HG03064 (cell line): ENCODE data around the gene NKAIN2.
"Not testable (repeated sequence)": the region's sequence is repeated elsewhere in the genome, so short reads cannot be mapped to it uniquely, and the experiment has no call there.

Experiments
- ATAC-seq: cut with Tn5 transposase; IDR thresholded peaks from one replicate; pipeline ENCODE4 v1.9.1; 2021; ENCODE audit warnings: low read depth; ENCODE audit not compliant: unreplicated experiment

The NKAIN2 gene

DNA sequence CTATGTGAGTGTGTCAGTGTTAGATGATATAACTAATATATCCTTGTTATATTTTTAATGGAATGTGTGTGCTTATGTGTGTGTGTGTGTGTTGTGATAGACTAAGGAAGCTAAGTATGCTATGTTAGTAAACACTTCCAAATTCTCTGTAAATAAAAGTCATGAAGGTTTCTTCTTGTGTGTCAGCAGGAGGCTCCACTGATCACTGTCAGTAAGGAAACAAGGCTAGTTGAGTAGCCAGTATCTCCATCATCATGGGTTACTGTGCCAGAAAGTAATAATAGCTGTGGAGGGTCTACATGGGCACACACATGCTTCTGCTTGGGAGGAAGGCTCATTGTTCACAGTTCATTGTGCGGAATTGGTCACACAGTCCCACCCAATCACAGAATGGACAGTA lies 855.8 kb downstream of the NKAIN2 start:
- no peak for ATAC-seq

DNA sequence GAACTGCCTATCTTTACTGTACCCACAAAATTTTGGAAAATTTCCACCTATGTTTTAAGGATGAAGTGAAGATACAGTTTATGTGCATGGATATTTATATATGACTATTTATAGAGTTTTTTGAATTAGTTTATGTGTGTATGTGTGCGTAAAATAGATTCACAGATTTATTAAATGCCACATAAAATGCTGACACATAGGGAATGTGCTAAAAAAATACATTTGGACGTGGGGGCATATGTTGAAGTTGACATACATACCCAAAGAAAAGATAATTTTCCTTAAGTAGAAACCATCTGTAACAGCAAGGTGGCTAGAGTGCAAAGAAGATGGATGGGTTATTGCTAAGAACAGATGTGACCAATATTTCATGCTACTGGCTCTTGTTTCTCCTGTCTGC lies 856.5 kb downstream of the NKAIN2 start:
- no peak for ATAC-seq

DNA sequence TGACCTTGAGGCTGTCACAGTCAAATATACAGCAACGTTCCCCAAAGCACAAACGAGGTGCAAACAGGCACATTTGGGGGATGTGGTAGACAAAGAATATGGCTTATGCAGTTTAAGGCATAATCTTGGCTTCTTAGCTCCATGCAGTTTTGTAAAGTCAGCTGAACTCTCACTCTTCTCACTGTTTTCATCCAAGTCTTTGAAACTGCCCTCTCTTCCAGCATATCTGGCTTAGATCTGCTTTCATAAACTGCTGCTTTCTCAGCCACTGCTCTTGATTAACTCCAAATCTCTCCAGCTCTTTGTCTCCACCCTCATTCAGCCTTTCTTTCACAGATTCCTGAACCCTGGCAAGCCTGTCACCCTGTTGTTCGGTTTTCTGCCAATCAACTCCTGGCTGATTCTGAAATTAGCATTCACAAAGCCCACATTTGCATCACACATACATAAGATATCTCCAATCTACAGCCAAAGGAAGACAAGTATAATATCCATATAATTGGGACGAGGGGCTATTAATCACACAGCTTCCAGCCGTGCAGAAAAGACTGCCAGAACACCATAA lies 857.5 kb downstream of the NKAIN2 start:
- ATAC-seq, result no peak

DNA sequence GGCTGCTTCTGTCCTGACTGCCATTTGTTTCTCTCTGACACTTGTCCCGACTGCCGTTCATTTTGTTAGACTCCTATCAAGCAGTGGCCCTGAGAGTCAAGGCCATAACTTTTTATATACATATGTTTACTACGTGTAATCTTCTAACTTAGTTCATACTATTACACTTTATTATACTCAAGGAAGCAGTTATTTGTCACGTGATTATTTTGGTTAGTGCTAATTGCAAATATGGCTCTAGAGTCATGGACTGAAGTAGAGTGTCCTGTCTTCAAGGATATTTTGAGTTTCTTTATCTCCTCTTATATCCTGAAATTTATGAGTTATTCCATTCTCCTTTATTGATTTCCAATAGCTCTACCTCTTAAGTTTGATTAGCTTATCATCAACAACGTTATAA lies 864.4 kb downstream of the NKAIN2 start:
- ATAC-seq, result no peak

DNA sequence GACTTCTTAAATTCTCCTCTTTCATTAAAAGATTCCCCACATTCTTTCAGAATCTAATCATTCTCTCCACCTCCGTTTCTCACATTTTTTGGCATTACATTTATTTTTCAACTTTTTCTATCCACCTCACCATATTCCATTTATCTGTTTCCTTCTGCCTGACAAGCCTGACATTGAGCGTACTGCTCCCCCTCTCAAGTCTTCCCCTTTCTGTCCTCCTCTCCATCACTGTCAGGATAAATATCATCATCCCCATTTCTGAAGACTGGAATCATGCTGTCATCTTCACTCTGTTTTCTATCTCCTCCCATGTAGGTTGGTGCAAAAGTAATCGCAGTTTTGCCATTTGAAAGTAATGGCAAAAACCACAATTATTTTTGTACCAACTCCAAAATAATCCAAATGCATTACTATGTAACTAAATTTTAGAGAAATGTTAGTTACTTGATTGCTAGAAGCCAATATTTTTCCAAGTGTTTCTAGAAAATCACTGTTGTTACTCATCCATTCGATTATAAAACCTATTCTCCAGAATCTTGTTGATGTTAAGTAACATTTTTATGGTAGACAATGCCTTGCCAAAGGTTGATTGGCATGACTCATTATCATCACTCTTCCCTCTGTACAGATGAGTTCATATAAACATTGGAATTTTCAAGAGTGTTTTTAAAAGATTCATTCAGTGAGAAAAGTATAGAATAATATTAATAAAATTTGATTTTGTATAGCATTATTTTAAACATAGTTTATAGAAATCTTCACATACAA lies 866.2 kb downstream of the NKAIN2 start:
- no peak for ATAC-seq

DNA sequence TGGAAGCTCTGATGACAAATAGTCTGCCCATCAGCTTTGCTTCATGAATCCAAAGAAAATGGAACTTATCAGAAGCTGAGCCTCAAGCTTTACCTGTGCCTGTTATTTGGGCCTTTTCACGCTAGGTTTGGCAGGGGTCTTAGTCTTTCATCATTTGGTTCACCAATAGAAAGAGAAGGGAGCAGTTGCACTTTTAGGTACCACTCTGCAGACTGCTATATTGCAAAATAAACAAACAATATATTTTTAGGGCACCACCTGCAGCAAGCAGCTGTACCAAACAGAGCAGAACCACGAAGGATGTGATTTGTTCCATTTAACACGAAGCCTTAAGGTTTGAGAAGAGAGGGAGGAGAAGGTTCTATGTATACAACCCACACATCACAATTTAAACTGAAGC lies 867.1 kb downstream of the NKAIN2 start:
- ATAC-seq, result no peak

DNA sequence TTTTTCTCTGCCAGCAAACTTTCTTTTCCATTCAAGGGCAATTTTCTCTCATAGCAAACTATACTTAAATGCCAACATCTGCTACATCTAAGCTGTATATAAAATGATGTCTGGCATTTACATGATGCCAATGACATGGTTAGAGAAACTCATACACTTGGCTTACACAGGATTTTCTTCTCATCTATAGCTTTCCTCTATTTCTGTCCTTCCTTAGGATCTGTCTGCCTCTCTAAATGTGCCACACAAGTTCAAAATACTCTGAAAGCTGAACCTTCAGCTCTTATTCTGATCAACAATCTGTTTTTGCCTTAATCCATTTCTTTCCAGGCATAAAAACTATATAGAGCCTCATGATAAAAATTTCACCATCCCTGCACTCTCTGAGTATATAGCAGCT lies 867.7 kb downstream of the NKAIN2 start:
- ATAC-seq, result no peak

DNA sequence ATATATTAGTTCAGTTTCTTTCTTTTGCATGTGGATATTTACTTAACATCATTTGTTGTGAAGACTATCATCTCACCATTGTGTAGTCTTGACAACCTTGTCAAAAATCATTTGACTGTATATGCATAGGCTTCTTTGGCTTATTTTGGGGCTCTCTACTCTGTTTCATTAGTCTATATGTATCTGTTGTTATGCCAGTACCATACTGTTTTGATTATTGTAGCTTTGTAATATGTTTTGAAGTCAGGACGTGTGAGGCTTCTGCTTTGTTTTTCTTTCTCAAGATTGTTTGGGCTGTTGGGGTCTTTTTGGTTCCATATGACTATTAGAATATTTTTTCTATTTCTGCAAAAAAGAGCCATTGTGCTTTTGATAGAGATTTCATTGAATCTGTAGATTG lies 870.4 kb downstream of the NKAIN2 start:
- no peak for ATAC-seq

DNA sequence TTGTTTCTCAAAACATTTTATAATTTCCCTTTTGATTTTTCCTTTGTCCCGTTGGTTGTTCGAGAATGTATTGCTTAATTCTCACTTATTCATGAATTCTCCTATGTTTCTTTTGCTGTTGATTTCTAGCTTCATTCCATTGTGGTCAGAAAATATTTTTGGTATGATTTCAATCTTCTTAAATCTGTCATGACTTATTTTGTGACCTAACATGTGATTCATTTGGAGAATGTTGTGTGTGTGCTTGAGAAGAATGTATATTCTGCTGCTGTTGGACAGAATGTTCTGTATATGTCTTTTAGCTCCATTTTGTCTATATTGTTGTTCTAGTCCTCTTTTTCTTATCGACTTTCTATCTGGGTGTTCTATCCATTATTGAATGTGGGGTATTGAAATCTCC lies 872.4 kb downstream of the NKAIN2 start:
- ATAC-seq, result no peak

DNA sequence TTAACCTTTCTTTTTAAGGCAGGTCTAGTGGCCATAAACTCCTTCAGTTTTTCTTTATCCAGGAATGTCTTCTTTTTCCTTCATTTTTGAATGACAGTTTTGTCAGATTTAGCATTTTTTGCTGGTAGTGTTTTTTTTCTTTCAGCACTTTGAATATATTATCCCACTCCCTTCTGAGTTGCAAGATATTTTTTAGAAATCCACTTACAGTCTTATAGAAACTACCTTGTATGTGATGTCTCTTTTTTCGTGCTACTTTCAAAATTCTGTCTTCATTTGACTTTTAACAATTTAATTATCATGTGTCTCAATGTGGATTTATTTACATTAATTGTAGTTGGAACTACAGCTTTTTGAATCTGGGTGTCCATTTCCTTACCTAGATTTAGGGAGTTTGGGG lies 874.2 kb downstream of the NKAIN2 start:
- no peak for ATAC-seq

DNA sequence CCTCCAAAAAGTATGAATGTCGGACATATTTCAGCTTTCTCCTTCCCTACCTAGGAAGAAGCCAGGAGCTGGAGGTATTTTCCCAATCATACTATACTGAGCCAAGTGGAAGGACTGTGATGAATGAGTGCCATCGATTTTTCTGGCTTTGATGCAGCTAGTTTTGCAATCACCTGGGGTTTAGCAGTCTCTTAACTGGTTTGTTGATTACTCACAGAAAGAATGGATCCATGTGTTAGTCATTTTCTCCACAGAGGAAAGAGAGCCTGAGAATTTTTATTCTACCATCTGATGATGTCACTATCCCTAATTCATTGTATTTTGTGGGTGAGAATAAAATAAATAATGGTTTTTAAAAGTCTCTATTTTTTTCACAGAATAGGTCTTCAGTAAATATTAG lies 875.7 kb downstream of the NKAIN2 start:
- ATAC-seq, result no peak

DNA sequence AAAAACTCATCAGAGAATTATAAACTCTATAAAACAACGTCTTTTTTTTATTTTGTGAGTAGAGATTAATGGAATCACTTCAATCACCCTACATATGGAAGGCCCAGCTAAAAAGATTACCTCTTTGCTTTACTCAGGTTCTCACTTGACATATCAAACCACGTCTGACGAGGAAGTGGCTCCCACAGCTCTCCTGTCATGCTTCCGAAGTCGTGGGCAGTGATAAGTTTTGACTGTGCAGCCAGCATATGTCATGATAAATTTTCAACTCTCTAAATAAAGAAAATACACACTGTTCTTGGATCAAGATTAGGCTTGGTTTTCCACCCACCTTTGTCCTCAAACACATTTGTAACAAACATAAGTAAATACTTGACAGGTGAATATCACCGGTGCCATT lies 879.1 kb downstream of the NKAIN2 start:
- ATAC-seq, result no peak

DNA sequence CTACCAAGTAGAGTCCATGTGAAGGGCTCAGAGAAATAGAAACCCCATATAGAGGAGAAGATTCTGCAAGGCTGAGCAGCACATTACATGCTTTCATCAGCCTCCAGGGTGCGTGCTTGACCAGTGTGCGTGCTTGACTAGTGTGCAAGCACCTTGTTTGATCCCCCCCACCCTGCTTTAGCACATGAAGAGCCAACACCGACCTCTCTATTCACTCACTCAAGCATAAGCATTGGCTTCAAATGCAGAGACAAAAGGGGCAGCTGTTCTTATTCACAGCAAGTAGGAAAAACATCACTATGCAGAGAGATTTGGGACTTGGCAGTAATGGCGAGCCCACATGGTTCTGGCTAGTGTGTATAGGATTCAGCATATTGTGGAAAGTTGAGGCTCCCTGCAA lies 879.8 kb downstream of the NKAIN2 start:
- ATAC-seq, result no peak

DNA sequence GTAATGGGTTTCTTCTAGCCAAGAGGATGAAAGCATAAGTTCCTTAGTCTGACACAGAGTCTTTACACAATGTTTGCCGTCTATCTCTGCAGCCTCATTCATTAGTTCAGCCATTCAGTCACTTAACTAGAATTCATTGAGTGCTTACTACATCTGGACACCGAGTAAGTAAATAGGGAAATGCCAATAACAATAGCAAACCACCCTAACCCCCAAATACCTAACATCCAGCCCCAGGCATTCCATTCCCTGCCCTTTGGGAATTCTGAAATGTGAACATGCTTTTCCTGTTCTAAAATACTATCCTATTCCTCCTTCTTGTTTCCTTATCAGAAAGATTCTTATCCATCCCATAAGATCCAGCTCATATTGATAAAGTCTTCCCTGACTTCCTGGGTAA lies 881.0 kb downstream of the NKAIN2 start:
- no peak for ATAC-seq

DNA sequence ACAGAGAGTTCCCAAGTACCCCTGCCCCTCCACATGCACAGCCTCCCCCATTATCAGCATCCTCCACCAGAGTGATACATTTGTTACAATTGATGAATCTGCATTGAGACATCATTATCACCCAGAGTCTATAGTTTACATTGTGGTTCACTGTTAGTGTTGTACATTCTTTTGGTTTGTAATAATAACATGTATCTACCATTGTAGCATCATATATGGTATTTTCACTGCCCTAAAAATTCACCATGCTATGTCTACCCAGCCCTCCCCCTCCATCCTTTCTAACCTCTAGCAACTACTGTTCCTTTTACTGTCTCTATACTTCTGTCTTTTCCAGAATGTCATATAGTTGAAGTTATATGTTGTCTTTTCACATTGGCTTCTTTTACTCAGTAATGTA lies 884.7 kb downstream of the NKAIN2 start:
- ATAC-seq, result no peak

DNA sequence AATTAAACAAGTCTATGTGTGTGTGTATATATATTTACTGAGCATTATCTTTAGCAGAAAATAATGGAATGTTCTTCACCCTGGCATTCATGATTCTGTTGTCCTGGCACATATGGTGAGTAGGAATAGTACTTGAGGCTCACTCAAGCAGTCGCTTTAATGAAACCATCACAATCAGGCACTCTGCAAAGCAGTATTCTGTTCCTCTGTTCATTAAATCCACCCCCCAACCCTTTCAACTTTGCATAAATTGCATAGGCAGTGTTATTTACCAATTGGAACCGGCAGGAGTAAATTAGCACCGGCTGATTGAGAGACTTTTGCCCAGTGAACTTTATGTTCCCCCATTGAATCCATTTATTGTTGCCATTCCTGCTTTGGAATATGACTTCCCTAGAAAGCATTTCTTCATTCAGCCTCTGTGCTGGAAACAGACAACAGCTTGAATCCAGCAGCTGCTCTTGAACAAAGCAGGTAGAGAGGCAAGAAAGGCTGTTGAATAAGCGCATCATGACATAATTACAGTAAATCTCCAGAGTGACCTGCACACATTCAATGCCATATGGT lies 890.6 kb downstream of the NKAIN2 start:
- ATAC-seq, result no peak

DNA sequence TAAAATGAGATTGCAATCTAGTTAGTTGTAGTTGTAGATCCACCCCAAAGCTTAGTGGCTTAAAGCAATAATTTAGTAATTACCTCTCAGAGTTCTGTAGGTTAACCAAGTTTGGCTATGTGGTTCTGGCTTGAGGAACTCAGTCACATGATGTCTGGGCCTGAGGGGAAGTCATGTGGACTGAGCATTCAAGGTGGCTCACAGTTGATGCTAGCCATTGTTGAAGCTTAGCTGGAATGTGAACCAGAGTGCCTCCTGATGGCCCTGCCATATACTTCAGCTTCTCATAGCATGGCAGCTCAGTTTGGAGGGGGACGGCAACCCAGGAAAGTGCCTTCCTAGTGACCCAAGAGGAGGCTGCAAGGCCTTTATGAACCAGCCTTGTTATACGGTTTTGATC lies 895.4 kb downstream of the NKAIN2 start:
- no peak for ATAC-seq

DNA sequence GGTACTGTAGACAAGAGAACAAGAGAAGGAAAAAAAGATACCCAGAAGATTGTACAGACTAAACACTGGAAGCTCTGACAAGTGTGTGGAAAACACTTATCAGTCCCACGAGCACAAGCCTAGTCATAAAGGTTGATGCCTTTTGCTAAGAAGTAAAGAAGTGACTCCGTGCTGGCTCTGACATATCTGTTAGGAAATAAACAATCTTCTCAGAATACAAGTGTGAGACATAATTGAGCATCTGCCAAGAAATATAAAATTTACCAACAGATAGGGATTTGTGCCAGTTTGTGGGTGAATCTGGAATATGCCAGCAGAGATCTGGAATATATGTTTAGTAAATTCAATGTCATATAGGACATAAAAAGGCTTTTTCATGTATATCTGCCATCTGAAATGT lies 899.9 kb downstream of the NKAIN2 start:
- ATAC-seq, result no peak

DNA sequence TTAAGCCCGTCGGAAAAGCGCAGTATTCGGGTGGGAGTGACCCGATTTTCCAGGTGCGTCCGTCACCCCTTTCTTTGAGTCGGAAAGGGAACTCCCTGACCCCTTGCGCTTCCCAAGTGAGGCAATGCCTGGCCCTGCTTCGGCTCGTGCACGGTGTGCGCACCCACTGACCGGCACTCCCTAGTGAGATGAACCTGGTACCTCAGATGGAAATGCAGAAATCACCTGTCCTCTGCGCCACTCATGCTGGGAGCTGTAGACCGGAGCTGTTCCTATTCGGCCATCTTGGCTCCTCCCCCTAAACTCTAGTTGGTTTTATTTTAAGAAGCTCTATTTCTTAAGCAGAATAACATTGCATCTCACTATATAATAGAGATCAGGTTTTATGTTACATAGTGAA lies 908.9 kb downstream of the NKAIN2 start:
- not testable (repeated sequence) for ATAC-seq

DNA sequence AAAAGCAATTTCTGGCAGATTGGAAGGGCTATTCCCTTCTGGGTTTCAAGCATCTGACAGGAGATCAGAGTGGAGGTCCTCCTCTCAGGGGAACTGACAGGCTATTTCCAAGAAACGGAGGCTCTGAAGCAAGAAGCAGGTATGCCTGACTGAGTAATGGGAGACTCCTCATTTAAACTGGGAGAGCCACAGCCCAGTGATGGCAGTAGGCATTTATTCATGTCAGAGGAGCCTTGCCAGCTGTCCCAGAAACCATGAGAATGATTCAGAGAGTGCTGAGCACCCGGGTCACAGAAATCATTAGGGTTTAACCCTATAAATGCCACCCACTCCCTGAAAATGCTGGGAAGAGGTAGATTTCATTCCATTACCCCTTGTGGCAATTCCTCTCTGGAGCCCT lies 911.1 kb downstream of the NKAIN2 start:
- no peak for ATAC-seq

DNA sequence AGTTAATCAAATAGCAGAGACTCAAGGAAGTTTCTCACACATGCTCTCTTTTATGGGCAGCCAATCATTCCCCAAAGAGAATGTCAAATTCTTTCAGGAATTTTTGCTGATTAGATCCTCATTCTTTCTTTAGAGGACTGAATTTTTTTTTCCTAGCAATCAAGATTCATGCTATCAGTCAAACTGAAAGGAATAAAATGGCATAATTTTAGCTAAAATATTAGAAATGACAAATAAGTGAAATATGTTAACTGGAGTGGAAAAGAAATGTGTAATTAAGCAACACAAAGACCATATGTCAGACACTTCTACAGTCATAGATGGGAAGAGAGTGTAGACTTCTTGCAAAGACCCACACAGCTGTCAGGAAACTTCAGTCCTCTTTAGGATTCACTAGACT lies 916.2 kb downstream of the NKAIN2 start:
- no peak for ATAC-seq

DNA sequence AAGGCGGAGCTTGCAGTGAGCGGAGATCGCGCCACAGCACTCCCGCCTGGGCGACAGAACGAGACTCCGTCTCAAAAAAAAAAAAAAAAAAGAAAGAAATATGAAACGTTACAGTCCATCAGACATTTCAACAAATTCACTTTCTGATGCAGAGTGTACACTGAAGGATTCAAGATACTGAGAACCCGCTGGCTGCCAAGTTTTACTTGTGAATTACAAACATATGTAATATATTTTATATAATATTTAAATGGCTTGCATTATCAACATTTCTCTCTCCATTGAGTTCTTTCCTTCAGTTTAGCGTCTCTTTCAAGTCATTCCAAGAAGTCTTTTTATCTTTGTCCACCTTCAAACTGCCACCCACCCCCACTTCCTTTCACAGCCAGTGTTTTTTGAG lies 917.7 kb downstream of the NKAIN2 start:
- ATAC-seq, result no peak
